ENCODE data around the gene OTOS.

The OTOS gene

GRCh38 chr2:240166761-240167587 lies 26.5 kb upstream of the OTOS start:
- DNase-seq = no peak

- no peak for DNase-seq
Measured at GRCh38 chr2:240166191-240166590, 25.7 kb upstream of the OTOS start.

- DNase-seq = no peak
Measured at GRCh38 chr2:240165661-240166060, 25.2 kb upstream of the OTOS start.

DNA sequence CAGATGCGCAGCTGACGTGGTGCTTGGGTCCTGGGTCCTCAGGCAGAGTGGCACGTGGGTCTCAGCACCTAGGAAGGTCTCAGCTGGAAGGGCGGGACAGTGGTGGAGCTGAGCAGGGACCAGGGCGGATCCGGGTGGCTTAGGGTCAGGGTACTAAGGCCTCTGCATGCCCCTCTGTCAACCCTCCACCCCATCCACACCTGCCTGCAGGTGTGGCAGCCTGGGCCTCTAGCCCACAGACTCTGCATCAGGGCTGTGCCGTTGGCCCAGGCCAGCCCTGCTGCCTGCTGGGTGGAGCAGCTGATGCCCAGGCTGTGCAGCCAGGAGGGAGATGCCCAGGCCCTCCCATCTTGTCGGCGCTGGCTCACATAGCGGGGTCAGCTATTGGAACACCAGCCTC lies 24.6 kb upstream of the OTOS start:
- DNase-seq = no peak

GRCh38 chr2:240164586-240164985 lies 24.1 kb upstream of the OTOS start:
- no peak for DNase-seq

DNA sequence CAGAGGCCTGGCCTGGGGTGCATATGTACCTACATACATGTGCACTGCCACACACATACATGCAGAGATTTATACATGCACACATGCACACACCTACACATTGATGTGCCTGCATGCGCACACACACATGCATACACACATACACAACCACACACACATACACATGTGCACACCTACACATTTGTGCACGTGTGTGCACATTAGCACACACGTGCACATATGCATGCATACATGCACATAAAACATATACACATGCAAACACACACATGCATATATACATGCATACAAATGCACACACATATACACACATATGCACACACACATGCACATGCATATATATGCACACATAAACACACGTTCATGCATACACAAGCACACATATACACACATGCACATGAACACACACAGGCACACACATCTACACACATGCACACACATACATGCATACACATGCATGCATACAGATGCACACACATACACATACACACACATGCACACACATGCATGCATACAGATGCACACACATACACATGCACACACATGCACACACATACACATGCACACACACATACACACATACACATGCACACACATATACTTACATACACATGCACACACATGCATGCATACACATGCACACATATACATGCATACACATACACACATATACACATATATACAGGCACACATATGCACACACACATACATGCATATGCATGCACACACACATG lies 23.6 kb upstream of the OTOS start:
- DNase-seq = no peak

GRCh38 chr2:240162939-240163714 lies 22.7 kb upstream of the OTOS start:
- DNase-seq = no peak

- DNase-seq = no peak
Measured at GRCh38 chr2:240162531-240162930, 22.1 kb upstream of the OTOS start.

- DNase-seq = no peak
Measured at GRCh38 chr2:240162032-240162431, 21.6 kb upstream of the OTOS start.

GRCh38 chr2:240161087-240161750 lies 20.8 kb upstream of the OTOS start:
- no peak for DNase-seq

DNA sequence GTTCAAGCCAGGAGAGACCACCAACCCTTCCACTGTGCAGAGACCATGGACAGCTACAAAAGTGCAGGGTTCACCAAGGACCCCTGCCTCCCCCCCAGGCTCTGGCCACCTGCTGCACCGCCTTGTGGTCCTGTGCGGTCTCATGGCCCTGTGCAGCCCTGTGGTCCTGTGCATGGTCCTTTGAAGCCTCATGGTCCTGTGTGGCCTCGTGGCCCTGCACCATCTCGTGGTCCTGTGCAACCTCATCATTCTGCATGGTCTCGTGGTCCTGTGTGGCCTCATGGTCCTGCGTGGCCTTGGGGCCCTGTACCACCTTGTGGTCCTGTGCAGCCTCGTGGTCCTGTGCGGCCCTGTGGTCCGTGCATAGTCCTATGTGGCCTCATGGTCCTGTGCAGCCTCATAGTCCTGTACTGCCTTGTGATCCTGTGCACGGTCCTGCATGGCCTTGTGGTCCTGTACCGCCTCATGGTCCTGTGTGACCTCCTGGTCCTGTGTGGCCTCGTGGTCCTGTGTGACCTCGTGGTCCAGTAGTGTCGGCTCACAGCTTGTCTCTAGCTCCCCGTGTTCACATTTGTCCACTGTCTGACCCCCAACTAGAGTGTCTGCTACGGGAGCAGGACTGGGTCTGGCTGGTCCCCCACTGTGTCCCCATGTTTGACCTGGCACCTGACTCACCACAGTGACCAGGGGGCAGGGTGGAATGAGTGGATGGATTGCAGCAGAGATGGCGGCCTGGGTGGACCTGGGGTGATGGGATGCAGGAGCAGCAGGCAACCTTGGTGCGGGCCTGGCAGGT lies 20.0 kb upstream of the OTOS start:
- no peak for DNase-seq

DNA sequence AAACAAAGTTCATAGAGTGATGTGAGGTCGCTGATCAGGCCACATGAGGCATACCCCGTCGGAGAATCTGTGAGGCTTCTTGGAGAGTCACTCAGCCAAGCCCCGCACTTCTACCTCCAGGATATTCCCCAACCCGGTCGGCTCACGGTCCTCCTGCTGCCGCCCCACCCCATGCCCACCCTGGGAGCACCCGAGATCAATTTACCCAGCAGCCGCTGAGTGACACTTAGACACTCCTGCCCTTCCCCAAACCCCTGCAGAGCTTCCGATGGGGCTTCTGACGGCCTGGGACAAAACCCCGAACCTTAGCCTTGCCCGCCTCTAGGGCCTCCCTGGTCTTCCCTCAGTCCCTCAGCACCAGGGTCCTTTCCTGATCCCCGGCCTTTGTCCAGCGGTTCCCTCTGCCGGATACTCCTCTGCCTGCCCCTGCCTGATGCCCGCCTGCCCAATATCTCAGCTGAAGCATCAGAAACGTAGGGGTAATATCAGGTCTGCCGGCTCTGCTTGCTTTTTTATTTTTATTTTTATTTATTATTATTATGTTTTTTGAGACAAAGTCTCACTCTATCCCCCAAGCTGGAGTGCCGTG lies 18.9 kb upstream of the OTOS start:
- no peak for DNase-seq

DNA sequence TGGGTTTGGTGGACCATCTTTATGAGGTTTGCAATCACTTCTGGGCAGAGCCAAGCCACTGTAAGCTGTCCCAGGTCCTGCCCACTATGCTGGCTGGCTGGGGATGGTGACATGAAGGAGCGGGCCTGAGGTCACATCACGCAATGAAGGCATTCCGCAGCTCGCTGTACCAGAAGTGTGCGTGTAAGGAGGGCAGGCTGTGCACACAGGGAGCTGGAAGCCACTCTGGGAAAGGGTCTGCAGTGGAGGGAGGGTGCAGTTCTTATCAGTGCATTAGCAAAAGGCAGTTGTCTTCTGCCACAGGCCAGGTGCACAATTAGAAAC lies 16.7 kb upstream of the OTOS start:
- DNase-seq = no peak

- DNase-seq = no peak
Measured at GRCh38 chr2:240156435-240157146, 16.1 kb upstream of the OTOS start.

GRCh38 chr2:240155745-240156390 lies 15.4 kb upstream of the OTOS start:
- DNase-seq = no peak

DNA sequence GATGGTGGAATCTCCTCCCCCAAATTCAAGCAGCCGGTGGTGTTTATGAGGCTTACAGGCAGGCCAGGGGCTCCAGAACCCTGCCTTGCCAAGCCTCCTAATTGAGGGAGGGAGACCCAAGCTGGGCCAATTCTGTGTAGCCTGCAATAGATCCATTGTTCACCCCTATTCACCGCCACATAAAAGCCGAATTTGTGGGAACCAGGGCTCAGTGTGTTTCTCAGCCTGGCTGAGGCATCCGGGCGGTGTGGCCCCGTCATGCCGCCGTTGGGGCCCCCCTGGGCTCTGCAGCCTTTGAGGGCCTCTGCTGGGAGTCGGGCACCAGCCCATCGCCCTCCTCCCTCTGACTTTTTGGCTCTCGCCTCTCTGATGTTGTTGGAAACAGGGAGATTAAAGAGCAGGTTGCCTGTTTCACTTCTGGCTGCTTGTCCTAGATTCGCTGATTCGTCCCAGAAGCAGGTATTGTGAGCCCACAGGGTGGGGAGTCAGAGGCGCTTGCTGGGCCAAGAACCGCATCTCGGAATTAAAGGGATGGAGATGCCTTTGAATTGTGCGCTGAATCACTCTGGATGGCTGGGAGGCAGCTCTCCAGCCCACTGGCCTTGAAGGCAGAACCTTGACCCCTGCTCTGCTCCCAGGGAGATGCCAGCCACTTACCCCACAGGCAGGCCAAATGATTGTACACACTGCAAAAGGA lies 14.7 kb upstream of the OTOS start:
- no peak for DNase-seq

DNA sequence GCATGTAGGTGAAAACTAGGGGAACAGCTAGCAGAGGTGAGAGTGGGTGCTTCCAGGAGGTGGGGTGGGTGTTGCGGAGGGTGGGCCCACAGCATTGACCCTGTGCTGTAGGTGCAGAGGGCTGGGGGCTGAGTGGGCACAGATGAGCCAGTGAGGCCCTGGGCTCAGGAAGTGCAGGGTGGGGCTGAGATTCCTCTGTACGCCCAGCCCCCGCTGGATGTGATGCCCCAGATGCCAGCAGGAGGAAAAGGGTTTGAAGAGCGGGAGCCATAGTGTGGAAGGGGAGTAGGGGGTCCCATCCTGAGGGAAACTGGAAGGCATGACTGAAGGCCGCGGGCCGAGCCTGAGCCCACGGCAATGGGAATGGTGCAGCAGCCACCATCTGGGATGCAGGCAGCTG lies 14.1 kb upstream of the OTOS start:
- DNase-seq = no peak

DNA sequence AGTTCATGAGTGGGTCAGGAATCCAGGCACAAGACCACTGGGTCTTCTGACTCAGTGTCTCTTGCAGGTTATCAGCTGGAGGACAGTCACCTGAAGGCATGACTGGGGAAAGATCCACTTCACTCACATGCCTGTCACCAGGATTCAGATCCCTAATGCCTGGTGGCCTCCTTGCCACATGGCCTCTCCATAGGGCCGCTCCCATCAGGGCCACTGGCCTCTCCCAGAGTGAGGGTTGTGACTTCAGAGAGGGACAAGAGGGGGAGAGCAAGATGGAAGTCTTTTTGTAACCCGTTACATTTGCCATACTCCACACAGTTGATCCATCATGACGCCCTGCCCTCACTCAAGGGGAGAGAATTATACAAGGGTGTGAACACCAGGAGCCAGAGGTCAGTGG lies 13.0 kb upstream of the OTOS start:
- no peak for DNase-seq

DNA sequence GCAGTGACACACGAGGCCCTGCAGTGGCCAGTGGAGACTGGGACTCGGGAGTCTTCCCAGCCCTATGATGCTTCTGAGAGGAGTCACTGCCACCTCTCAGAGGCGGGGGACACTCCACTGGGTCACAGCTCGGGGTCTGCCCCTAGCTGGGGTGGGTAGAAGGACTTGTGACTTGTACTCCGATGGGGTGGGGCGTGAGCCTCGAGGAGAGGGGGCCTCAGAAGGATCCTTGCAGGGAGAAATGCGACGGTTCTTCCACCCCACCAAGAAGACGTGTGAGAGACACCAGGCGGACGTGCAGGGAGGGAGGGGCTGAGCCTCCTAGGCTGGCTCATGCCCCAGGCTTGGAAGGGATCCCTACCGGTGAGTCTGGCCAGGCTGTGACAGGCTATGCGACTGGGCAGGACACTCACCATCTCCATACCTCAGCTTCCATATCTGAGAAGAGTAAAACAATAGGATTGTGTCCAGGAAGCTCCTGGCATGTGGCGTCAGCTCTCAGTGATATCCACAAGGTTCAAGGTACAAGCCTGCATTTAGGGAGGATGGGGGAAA lies 11.1 kb upstream of the OTOS start:
- no peak for DNase-seq
